ENCODE data around the gene FAM20C. TPM values are rescaled to one million over a fixed set of nuclear protein-coding genes. Genes with fewer than 3 reads are reported as not detected.

The FAM20C gene
- total RNA-seq, 1 donor from 2014 or later: 10.0 TPM

DNA sequence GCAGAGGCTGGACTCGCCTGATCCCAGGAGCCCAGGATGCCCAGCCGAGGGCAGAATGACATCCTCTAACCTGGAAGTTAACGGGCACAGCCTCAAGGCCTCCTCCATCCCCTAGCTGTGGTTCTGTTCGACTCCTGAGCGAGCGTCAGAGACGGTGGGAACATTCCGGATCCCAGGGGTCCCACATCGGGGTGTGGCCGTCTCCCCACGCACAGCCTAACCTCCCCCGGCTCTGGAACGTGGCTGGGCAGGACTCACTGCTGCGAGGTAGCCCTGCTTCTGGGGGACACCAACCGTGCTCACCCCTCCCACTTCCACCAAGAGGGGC, 106.0 kb downstream of the FAM20C start:
- Histone ChIP-seq H3K36me3 (ENCODE audit: insufficient read depth, low read length) (no peaks in the 10 kb centered on the region), H3K4me3 (ENCODE audit: insufficient read depth, low read depth, low read length) (no peak overlapping the region), H3K79me2 (ENCODE audit: insufficient read depth, low read length) (no peaks in the 10 kb centered on the region), H3K9me3 (ENCODE audit: insufficient read depth, low read depth, low read length) (no peaks in the 10 kb centered on the region), H3K4me1 (ENCODE audit: insufficient read depth, low read length) (no peaks in the 10 kb centered on the region), H2AFZ (ENCODE audit: low read depth, low read length) (no peak overlapping the region), H3K9ac (ENCODE audit: low read length) (no peak overlapping the region), H4K20me1 (ENCODE audit: insufficient read depth, low read length) (no peaks in the 10 kb centered on the region), H3K27me3 (ENCODE audit: insufficient read depth, low read length) (peaks cover 7% of the 10 kb centered on the region), H3K27ac (ENCODE audit: low read depth, low read length) (no peak overlapping the region), H3K4me2 (ENCODE audit: low read length) (no peak overlapping the region)
- no peak for FAIRE-seq
- Mint-ChIP-seq H3K27ac (ENCODE audit: unreplicated experiment) (no peak overlapping the region), H3K4me1 (ENCODE audit: low read depth, unreplicated experiment) (no peaks in the 10 kb centered on the region), H3K9me3 (ENCODE audit: unreplicated experiment) (peaks cover 3% of the 10 kb centered on the region), H3K36me3 (ENCODE audit: low read depth, unreplicated experiment) (no peaks in the 10 kb centered on the region), H3K27me3 (ENCODE audit: low read depth, unreplicated experiment) (peaks cover 34% of the 10 kb centered on the region), H3K4me3 (ENCODE audit: unreplicated experiment) (no peak overlapping the region)
- TF ChIP-seq EZH2 (IDR thresholded peaks at IDR 0.05; ENCODE audit: insufficient read depth, low read length): no peak
- TF ChIP-seq, protein P1, sequence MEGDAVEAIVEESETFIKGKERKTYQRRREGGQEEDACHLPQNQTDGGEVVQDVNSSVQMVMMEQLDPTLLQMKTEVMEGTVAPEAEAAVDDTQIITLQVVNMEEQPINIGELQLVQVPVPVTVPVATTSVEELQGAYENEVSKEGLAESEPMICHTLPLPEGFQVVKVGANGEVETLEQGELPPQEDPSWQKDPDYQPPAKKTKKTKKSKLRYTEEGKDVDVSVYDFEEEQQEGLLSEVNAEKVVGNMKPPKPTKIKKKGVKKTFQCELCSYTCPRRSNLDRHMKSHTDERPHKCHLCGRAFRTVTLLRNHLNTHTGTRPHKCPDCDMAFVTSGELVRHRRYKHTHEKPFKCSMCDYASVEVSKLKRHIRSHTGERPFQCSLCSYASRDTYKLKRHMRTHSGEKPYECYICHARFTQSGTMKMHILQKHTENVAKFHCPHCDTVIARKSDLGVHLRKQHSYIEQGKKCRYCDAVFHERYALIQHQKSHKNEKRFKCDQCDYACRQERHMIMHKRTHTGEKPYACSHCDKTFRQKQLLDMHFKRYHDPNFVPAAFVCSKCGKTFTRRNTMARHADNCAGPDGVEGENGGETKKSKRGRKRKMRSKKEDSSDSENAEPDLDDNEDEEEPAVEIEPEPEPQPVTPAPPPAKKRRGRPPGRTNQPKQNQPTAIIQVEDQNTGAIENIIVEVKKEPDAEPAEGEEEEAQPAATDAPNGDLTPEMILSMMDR (IDR thresholded peaks at IDR 0.05; ENCODE audit: insufficient read depth, low read depth, low read length): no peak
- DNase-seq (ENCODE audit: low read depth): no peak

DNA sequence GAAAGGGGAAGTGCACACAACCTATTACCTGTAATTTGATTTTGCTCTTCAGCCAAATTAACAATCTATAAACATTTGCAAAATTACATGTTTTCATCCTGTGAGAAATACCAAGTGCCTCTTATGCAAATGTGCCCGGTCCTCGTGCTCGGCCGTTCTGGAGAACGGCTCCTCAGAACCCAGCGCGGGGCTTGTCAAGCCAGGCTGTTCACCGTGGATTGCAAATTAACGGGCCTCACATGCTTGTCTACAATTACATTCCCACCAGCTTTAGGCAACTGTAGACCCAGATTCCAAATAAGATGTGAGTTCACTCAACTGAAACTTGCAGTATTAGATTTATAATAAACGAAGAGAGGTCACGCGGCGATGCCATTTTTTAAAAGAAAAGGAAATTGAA, 106.4 kb downstream of the FAM20C start:
- no peak overlapping the region for H3K4me2 ChIP-seq (ENCODE audit: low read length)
- H3K4me3 Mint-ChIP-seq (ENCODE audit: unreplicated experiment): no peak overlapping the region
- H3K9me3 ChIP-seq (ENCODE audit: insufficient read depth, low read depth, low read length): no peaks in the 10 kb centered on the region
- H3K36me3 ChIP-seq (ENCODE audit: insufficient read depth, low read length): no peaks in the 10 kb centered on the region
- DNase-seq (ENCODE audit: low read depth) (no peak), FAIRE-seq (no peak)
- no peaks in the 10 kb centered on the region for H4K20me1 ChIP-seq (ENCODE audit: insufficient read depth, low read length)
- no peak overlapping the region for H3K4me3 ChIP-seq (ENCODE audit: insufficient read depth, low read depth, low read length)
- H3K9ac ChIP-seq (ENCODE audit: low read length): no peak overlapping the region
- no peaks in the 10 kb centered on the region for H3K4me1 Mint-ChIP-seq (ENCODE audit: low read depth, unreplicated experiment)
- peaks cover 3% of the 10 kb centered on the region for H3K9me3 Mint-ChIP-seq (ENCODE audit: unreplicated experiment)
- TF ChIP-seq, protein P1 (IDR thresholded peaks at IDR 0.05; ENCODE audit: insufficient read depth, low read depth, low read length): no peak
- no peak for TF ChIP-seq EZH2 (IDR thresholded peaks at IDR 0.05; ENCODE audit: insufficient read depth, low read length)
- no peaks in the 10 kb centered on the region for H3K4me1 ChIP-seq (ENCODE audit: insufficient read depth, low read length)
- no peak overlapping the region for H2AFZ ChIP-seq (ENCODE audit: low read depth, low read length)
- H3K36me3 Mint-ChIP-seq (ENCODE audit: low read depth, unreplicated experiment): no peaks in the 10 kb centered on the region
- no peak overlapping the region for H3K27ac ChIP-seq (ENCODE audit: low read depth, low read length)
- H3K27me3 ChIP-seq (ENCODE audit: insufficient read depth, low read length): peaks cover 3% of the 10 kb centered on the region
- no peak overlapping the region for H3K27ac Mint-ChIP-seq (ENCODE audit: unreplicated experiment)
- H3K27me3 Mint-ChIP-seq (ENCODE audit: low read depth, unreplicated experiment): peaks cover 30% of the 10 kb centered on the region
- no peaks in the 10 kb centered on the region for H3K79me2 ChIP-seq (ENCODE audit: insufficient read depth, low read length)

DNA sequence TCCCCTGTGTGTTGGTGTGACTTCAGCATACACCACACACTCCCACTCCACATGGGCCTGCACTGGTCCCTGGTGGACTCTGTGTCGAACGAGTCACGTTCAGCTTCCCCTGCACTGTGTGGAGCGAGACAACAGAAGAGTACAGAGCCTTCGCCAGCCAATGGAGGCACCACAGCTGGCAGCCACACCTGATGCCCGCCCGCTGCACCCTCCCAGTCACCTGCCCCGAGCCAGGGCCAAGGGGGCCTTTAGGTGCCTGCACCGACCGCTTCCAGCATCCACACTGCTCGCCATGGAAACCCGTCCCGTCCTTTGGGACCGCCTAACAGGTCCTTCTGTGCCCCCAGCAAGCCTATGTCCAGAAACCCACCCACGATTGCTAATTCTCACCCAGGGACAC, 106.8 kb downstream of the FAM20C start:
- H3K79me2 ChIP-seq (ENCODE audit: insufficient read depth, low read length): no peaks in the 10 kb centered on the region
- H3K27me3 ChIP-seq (ENCODE audit: insufficient read depth, low read length): peaks cover 2% of the 10 kb centered on the region
- Mint-ChIP-seq H3K4me1 (ENCODE audit: low read depth, unreplicated experiment) (no peaks in the 10 kb centered on the region), H3K4me3 (ENCODE audit: unreplicated experiment) (no peak overlapping the region), H3K9me3 (ENCODE audit: unreplicated experiment) (peaks cover 3% of the 10 kb centered on the region), H3K27ac (ENCODE audit: unreplicated experiment) (no peak overlapping the region), H3K27me3 (ENCODE audit: low read depth, unreplicated experiment) (peaks cover 26% of the 10 kb centered on the region), H3K36me3 (ENCODE audit: low read depth, unreplicated experiment) (no peaks in the 10 kb centered on the region)
- TF ChIP-seq EZH2 (IDR thresholded peaks at IDR 0.05; ENCODE audit: insufficient read depth, low read length): no peak
- TF ChIP-seq, protein P1 (IDR thresholded peaks at IDR 0.05; ENCODE audit: insufficient read depth, low read depth, low read length): no peak
- H3K9ac ChIP-seq (ENCODE audit: low read length): no peak overlapping the region
- H4K20me1 ChIP-seq (ENCODE audit: insufficient read depth, low read length): no peaks in the 10 kb centered on the region
- H3K4me3 ChIP-seq (ENCODE audit: insufficient read depth, low read depth, low read length): no peak overlapping the region
- H3K4me2 ChIP-seq (ENCODE audit: low read length): no peak overlapping the region
- no peaks in the 10 kb centered on the region for H3K4me1 ChIP-seq (ENCODE audit: insufficient read depth, low read length)
- H3K36me3 ChIP-seq (ENCODE audit: insufficient read depth, low read length): no peaks in the 10 kb centered on the region
- no peak overlapping the region for H2AFZ ChIP-seq (ENCODE audit: low read depth, low read length)
- DNase-seq (ENCODE audit: low read depth) (no peak), FAIRE-seq (no peak)
- no peak overlapping the region for H3K27ac ChIP-seq (ENCODE audit: low read depth, low read length)
- no peaks in the 10 kb centered on the region for H3K9me3 ChIP-seq (ENCODE audit: insufficient read depth, low read depth, low read length)

Measured in astrocyte (in vitro differentiated cells and primary cell).